DMS153 treated with DMSO at 0.1 percent for 48 hours (cell line): ENCODE results near the gene GPR37L1.
"Not testable (repeated sequence)": the region's sequence is repeated elsewhere in the genome, so short reads cannot be mapped to it uniquely, and the experiment has no call there.

Source experiments
- DNase-seq: peaks from one replicate; lab custom pipeline; 2025; ENCODE audit not compliant: unreplicated experiment; lab: John Stamatoyannopoulos, UW

GPR37L1 gene

GRCh38 chr1:202107801-202108731 is 14.7 kb upstream of the GPR37L1 start:
- peak; percentile 85 for DNase-seq

DNA sequence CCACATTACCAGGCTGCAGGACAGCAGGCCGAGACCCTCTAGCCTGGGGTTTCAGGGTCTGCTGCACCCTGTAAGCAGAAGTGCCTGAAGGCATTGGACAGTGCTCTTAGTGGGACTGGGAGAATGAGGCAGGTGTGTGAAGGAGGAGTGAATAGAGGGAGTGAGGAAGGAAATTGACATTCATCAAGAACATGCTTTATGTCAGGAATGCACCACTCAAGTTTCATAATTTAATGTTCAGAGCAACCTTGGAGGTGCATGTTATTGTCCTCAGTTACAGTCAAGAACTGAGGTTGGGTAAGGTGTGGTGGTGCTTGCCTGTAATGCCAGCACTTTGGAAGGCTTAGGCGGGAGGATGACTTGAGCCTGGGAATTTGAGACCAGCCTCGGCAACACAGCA is 11.7 kb upstream of the GPR37L1 start:
- DNase-seq: no peak

DNA sequence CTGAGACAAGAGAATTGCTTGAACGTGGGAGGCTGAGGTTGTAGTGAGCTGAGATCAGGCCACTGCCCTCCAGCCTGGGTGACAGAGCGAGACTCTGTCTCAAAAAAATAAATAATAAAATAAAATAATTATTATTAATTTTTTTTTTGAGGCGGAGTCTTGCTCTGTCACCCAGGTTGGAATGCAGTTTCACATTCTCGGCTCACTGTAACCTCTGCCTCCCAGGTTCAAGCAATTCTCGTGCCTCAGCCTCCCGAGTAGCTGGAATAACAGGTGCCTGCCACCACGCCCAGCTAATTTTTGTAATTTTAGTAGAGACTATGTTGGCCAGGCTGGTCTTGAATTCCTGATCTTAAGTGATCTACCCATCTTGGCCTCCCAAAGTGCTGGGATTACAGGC is 11.1 kb upstream of the GPR37L1 start:
- DNase-seq: not testable (repeated sequence)

- peak; percentile 40 for DNase-seq
Measured at GRCh38 chr1:202112859-202113689, 9.6 kb upstream of the GPR37L1 start.

DNA sequence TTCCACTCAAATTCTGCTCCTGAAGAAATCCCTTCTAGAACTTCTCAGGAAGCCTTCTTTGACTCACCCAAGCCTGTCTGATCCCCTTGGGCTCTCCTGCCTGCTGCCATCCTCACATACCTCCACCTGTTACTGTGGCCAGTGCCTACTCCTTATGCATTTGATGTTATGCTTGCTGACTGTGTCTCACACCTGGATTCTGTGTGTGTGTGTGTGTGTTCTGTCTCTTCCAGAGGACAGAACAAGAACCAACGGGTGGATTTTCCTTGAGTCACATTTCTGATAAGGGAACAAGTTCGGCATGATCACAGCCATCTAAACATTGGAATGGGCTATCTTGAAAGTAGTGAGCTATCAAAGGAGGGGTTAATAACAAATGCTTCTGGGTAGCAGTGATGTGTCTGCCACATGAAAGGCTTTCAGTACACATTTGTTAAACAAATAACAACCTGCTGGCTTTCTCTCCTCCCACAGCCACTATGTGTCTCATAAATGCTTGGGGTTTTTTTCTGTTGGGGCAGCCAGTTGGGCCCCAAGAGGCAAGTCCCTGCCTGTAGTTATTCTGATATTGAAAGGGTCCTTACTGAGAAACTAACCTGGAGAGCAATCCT is 8.9 kb upstream of the GPR37L1 start:
- peak; percentile 64 for DNase-seq

GRCh38 chr1:202116287-202116686 is 6.4 kb upstream of the GPR37L1 start:
- DNase-seq: no peak

DNA sequence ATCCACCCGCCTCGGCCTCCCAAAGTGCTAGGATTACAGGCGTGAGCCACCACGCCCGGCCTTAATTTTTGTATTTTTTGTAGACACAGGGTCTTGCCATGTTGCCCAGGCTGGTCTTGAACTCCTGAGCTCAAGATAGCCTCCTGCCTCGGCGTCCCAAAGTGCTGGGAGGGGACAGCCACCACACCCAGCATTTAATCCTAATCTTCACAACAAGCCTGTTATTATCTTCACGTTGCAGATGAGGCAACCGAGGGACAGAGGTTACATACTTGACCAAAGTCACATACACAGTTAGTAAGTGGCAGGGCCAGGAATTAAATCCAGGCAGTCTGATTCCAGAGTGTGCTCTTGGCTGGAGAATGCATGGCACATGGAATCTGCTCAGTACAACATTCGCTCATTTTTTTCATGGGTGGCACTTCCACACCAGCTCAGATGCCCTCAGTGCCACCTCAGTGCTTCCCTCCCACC is 4.8 kb upstream of the GPR37L1 start:
- DNase-seq: no peak

DNA sequence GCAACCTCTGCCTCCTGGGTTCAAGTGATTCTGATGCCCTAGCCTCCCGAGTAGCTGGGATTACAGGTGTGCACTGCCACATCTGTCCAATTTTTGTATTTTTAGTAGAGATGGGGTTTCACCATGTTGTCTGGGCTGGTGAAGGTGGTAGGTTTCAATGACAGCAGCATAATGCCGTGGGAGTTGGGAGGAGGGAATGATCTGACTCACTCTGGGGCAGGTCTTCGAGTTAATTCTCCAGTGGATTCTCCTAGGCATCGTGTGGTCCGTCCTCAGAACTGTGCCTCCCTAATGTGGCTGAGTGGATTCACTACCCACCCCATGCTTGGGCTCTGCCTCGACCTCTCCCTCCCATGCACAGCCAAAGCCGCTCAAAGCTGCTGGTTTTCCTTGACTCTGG is 1.7 kb upstream of the GPR37L1 start:
- no peak for DNase-seq

DNA sequence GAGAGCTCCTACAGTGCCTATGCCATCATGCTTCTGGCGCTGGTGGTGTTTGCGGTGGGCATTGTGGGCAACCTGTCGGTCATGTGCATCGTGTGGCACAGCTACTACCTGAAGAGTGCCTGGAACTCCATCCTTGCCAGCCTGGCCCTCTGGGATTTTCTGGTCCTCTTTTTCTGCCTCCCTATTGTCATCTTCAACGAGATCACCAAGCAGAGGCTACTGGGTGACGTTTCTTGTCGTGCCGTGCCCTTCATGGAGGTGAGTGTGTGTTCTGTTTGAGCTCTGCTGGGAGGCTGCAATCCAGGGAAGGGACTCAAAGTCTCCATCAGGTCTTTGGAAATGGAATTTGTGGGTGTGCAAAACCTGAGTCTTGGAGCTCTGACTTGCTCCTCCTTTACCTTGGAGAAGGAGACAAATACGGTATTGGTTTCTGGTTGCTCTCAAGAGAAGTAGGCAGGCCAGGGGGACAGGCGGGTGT is 658 bp downstream of the GPR37L1 start:
- DNase-seq: no peak

DNA sequence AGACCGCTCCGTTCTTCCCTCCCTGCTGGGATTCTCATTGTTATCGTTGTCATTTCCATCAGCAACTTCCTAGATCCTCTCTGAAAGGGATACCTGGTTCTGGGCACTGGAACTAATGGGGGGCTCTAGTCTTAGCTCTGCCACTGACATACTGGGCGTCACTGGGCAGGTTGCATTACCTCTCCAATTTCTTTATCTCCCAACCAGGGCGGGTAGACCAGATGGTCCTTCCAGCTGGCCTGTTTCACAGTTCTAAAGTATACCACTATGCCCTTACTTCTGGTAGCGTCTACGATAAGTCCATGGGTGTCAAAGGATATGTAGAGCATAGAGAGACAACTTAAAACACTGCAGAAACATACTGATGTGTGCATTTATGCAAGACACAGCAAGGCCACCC is 1.4 kb downstream of the GPR37L1 start:
- DNase-seq: no peak

GRCh38 chr1:202125611-202126010 is 2.9 kb downstream of the GPR37L1 start:
- no peak for DNase-seq

- DNase-seq: no peak
Measured at GRCh38 chr1:202126426-202126825, 3.7 kb downstream of the GPR37L1 start.

DNA sequence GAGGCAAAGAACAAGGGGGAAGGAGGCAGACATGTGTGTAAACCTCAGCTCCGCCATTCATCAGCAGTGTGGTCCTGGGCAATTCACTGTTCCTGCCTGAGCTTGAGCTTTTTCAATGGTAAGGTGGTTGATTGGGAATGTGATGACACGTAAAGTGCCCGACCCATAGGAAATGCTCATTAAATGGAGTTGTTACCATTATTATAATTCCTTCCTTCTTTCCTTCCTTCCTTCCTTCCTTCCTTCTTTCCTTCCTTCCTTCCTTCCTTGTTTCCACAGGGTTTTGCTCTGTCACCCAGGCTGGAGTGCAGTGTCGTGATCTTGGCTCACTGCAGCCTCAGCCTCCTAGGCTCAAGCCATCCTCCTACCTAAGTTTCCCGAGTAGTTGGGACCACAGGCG is 4.3 kb downstream of the GPR37L1 start:
- DNase-seq: no peak

- DNase-seq: no peak
Measured at GRCh38 chr1:202127836-202128622, 5.3 kb downstream of the GPR37L1 start.

DNA sequence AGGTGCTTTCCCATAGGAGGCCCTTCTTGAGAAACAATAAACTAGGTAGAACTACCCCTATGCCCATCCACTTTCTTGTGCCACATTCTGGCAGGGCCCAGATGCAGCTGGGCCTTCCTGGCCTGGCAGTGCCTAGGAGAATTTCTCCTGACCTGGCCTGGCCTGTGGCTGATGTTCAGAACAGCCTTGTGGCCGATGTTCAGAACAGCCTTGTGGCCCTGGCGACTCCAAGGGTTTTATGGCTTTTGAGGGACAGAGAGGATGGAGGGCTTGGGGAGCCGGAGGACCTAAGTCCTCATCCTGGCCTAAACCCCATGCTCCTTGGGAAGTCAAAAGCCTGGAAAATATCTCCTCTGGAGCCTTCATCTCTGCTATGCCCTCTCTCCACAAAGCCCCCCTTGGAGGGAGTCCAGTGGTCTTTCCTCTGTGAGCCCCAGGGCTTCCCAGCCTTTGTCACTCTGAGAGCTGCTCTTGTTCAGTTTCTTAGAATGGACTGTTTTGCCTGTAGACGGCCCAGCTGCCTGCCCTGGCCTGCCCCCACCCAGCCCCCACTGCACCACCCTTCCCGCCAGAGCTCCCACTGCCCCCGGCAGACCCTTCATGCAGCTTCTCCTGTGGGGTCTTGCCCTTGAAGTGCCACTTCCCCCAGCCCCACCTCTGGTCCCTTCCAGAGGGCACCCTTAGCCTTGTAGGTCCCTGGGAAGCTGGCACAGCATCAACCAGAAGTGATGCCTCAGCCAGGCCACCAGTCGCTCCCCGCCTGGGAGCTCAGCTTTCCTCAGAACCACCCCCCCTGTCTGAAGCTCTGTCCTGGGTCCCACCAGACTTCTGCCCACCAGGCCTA is 7.0 kb downstream of the GPR37L1 start:
- no peak for DNase-seq

DNA sequence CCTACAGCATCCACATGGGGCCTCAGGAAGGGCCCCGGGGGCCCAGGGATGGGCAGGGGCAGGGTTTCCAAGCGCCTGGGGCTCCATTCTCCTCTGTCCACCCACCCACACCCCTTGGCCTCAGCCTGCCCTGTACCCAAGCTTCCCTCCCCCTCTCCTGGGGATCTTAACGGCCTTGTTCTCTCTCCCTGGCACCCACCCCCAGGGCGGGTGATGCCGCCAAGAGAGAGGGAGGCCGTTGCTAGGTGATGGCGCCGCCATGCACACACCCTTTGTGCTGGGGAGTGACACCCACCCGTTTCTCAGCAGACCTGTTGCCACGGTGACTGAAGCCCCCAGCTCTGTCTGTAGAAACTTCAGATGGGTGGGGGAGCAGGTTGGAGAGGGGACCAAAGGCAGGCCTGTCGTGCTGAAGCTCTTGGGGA is 7.6 kb downstream of the GPR37L1 start:
- no peak for DNase-seq

GRCh38 chr1:202130816-202131522 is 8.3 kb downstream of the GPR37L1 start:
- DNase-seq: no peak

GRCh38 chr1:202131956-202132821 is 9.5 kb downstream of the GPR37L1 start:
- no peak for DNase-seq
